K562 (cell line): ENCODE measurements around the gene HSD17B11. TPM values are rescaled to one million over a fixed set of nuclear protein-coding genes. Genes with fewer than 3 reads are reported as not detected.

ENCODE experiments used
- ATF1 ChIP-seq, 2 experiments: fragments of 450-650 bp in 1 of 2; IDR thresholded peaks; 2 replicates each; pipeline ENCODE4 v1.6.1; 2016; ENCODE audit warnings: missing compliant biosample characterization in 1 of 2, missing genetic modification characterization in 1 of 2
- BCL6 ChIP-seq: fragments of 250-450 bp; sonication (Bioruptor Pico); IDR thresholded peaks from 2 replicates; pipeline ENCODE4 v1.4.0; 2020
- E2F6 ChIP-seq, 2 experiments: IDR thresholded peaks; 2 replicates each; pipeline ENCODE4 v1.6.1; 2011; ENCODE audit warnings: borderline replicate concordance in 1 of 2, control low read depth in 1 of 2, low read depth in 1 of 2, low read length in 1 of 2, mild to moderate bottlenecking in 1 of 2, mixed read lengths in 1 of 2, moderate library complexity in 1 of 2; ENCODE audit not compliant: insufficient read depth in 1 of 2, insufficient read length in 1 of 2, poor library complexity in 1 of 2, severe bottlenecking in 1 of 2; ENCODE audit errors: extremely low read depth in 1 of 2
- FOXA3 ChIP-seq, 2 experiments: fragments of 450-650 bp in 1 of 2; sonication (generic) in 1 of 2; formaldehyde crosslinking; IDR thresholded peaks in 1 of 2; conservative IDR thresholded peaks in 1 of 2; 2 replicates each; pipeline versions ENCODE4 v1.4.0 to v1.8.0; 2020 to 2022; ENCODE audit warnings: mild to moderate bottlenecking in 2 of 2, missing genetic modification reagents in 1 of 2
- FOXK2 ChIP-seq, 2 experiments: fragments of 450-650 bp; IDR thresholded peaks in 1 of 2; conservative IDR thresholded peaks in 1 of 2; 2 replicates each; pipeline ENCODE4 v1.6.1; 2016; ENCODE audit warnings: low read depth in 2 of 2, mild to moderate bottlenecking in 1 of 2
- GABPB2 ChIP-seq: fragments of 250-450 bp; sonication (Bioruptor Pico); conservative IDR thresholded peaks from 2 replicates; pipeline ENCODE4 v1.5.1; 2021; ENCODE audit warnings: mild to moderate bottlenecking
- HNRNPH1 ChIP-seq: fragments of 200-400 bp; formaldehyde crosslinking; optimal IDR thresholded peaks from 2 replicates; pipeline ENCODE3; 2017; ENCODE audit warnings: low read depth, mild to moderate bottlenecking, low read length, moderate library complexity
- JUN ChIP-seq, 2 experiments: sonication (generic) in 1 of 2; formaldehyde crosslinking in 1 of 2; IDR thresholded peaks; 2 replicates each; pipeline versions ENCODE4 v1.6.1 to v1.8.0; 2012 to 2022; ENCODE audit warnings: borderline replicate concordance in 2 of 2, mild to moderate bottlenecking in 2 of 2, improper control_type of control experiment in 1 of 2, low read depth in 1 of 2, low read length in 1 of 2, missing genetic modification reagents in 1 of 2
- JUND ChIP-seq, 2 experiments: IDR thresholded peaks; 2 replicates in 1 of 2; 3 replicates in 1 of 2; pipeline ENCODE4 v1.6.1; 2011; ENCODE audit warnings: borderline replicate concordance in 2 of 2, low read depth in 2 of 2, low read length in 2 of 2, improper control_type of control experiment in 1 of 2, missing biosample characterization in 1 of 2, missing genetic modification characterization in 1 of 2, missing genetic modification reagents in 1 of 2
- MNT ChIP-seq, 2 experiments: fragments of 450-650 bp; conservative IDR thresholded peaks; 2 replicates each; pipeline ENCODE4 v1.6.1; 2017; ENCODE audit warnings: mild to moderate bottlenecking in 2 of 2, moderate library complexity in 2 of 2
- MTF1 ChIP-seq: fragments of 250-450 bp; sonication (Bioruptor Pico); IDR thresholded peaks from 2 replicates; pipeline ENCODE4 v1.9.0; 2021; ENCODE audit warnings: moderate library complexity, mild to moderate bottlenecking, inconsistent platforms, borderline replicate concordance
- NONO ChIP-seq, 2 experiments: fragments of 200-400 bp in 1 of 2; fragments of 450-650 bp in 1 of 2; formaldehyde crosslinking in 1 of 2; IDR thresholded peaks; 2 replicates each; pipeline ENCODE4 v1.6.1; 2017; ENCODE audit warnings: low read depth in 2 of 2, mild to moderate bottlenecking in 2 of 2, moderate library complexity in 2 of 2, low read length in 1 of 2
- NRF1 ChIP-seq, 2 experiments: fragments of 450-650 bp; IDR thresholded peaks in 1 of 2; conservative IDR thresholded peaks in 1 of 2; 2 replicates each; pipeline ENCODE4 v1.6.1; 2014; ENCODE audit warnings: mild to moderate bottlenecking in 2 of 2
- RNF2 ChIP-seq: sonication (generic); IDR thresholded peaks from 2 replicates; pipeline ENCODE4 v1.6.1; 2016
- SETDB1 ChIP-seq: IDR thresholded peaks from one replicate; pipeline ENCODE4 v1.6.1; 2012; ENCODE audit warnings: low read length, control low read depth, inconsistent platforms
- TAF7 ChIP-seq: fragments of 450-650 bp; IDR thresholded peaks from 2 replicates; pipeline ENCODE4 v1.6.1; 2016; ENCODE audit warnings: missing genetic modification characterization, missing compliant biosample characterization
- TBP ChIP-seq: optimal IDR thresholded peaks from 2 replicates; pipeline ENCODE3; 2011; ENCODE audit warnings: low read depth, low read length, improper control_type of control experiment
- TCF7 ChIP-seq: sonication (generic); IDR thresholded peaks from 2 replicates; pipeline ENCODE4 v1.6.1; 2016; ENCODE audit warnings: antibody characterized with exemption, borderline replicate concordance
- UBTF ChIP-seq, 2 experiments: IDR thresholded peaks; 2 replicates each; pipeline ENCODE4 v1.6.1; 2012; ENCODE audit warnings: improper control_type of control experiment in 2 of 2, low read depth in 2 of 2, low read length in 2 of 2, borderline replicate concordance in 1 of 2
- ZBTB7A ChIP-seq: IDR thresholded peaks from 2 replicates; pipeline ENCODE4 v1.6.1; 2011; ENCODE audit warnings: low read depth, mild to moderate bottlenecking, low read length, moderate library complexity, borderline replicate concordance; ENCODE audit not compliant: control insufficient read depth
- polyA plus RNA-seq, 8 experiments: library from polyadenylated mRNA; depleted of rRNA in 4 of 8; stranded (reverse) in 5 of 8; unstranded in 3 of 8; fragments of >200 nt; fragmentation: Nextera tagmentation in 2 of 8; fragmentation: Illumina TruSeq in 1 of 8; extraction: Ambion mirVana in 2 of 8; extraction: Trizol in 1 of 8; gene quantifications; 2 replicates each; pipeline versions ENCODE4 v1.2.1 to v1.2.3, GENCODE V29; 2011 to 2014; ENCODE audit warnings: inconsistent platforms in 1 of 8, missing spikeins in 1 of 8
- total RNA-seq, 7 experiments: library from RNA; depleted of rRNA in 6 of 7; stranded (reverse); fragments of >200 nt in 6 of 7; fragmentation: Illumina TruSeq in 2 of 7; extraction: Trizol in 2 of 7; gene quantifications; 2 replicates each; pipeline versions ENCODE4 v1.2.1 to v1.2.3, GENCODE V29; 2011 to 2021; ENCODE audit warnings: low replicate concordance in 1 of 7

HSD17B11 gene
- total and polyA plus RNA-seq, 9 of the 15 experiments (the other 6 are each of a cell fraction or from before 2014, with no cell fraction given) = 26.0 to 108 (median 81.0) TPM

GRCh38 chr4:87390891-87391575 is at the start of gene HSD17B11 (continued):
- TF ChIP-seq E2F6 (IDR thresholded peaks at IDR 0.05; ENCODE audit: borderline replicate concordance in 1 of 2, extremely low read depth in 1 of 2, insufficient read depth in 1 of 2, insufficient read length in 1 of 2, low read depth in 1 of 2, low read length in 1 of 2, poor library complexity in 1 of 2, severe bottlenecking in 1 of 2) (peak; percentile 44 to 56), TAF7 (tag) (peak; percentile 70), NRF1 (conservative IDR thresholded peaks at IDR 0.05 in 1 of 2, IDR thresholded peaks at IDR 0.05 in 1 of 2) (peak; percentile 88 to 90), JUN (IDR thresholded peaks at IDR 0.05; ENCODE audit: borderline replicate concordance, low read depth, low read length) (no peak), JUN (CRISPR knock-in tag; IDR thresholded peaks at IDR 0.05; ENCODE audit: borderline replicate concordance) (no peak), UBTF (IDR thresholded peaks at IDR 0.05; ENCODE audit: borderline replicate concordance in 1 of 2, low read depth in 2 of 2, low read length in 2 of 2) (peak; percentile 62 to 96; a peak in 3 of 4 replicates), FOXA3 (CRISPR knock-in tag; conservative IDR thresholded peaks at IDR 0.05 in 1 of 2, IDR thresholded peaks at IDR 0.05 in 1 of 2) (no peak), JUND (IDR thresholded peaks at IDR 0.05; ENCODE audit: borderline replicate concordance, low read depth, low read length) (peak; percentile 60; the same call in 1 of the 2 replicates), JUND (tag; IDR thresholded peaks at IDR 0.05; ENCODE audit: borderline replicate concordance, low read depth, low read length) (0 out of 3 replicates have a peak, but pooled peaks have one; percentile 8), TBP (peak; percentile 80), NONO (IDR thresholded peaks at IDR 0.05; ENCODE audit: low read depth in 2 of 2, low read length in 1 of 2) (no peak; a peak in 1 of 4 replicates), MTF1 (no peak), MNT (conservative IDR thresholded peaks at IDR 0.05) (peak; percentile 68 to 80), TCF7 (0 out of 2 replicates have a peak, but pooled peaks have one; percentile 61), ATF1 (CRISPR knock-in tag; IDR thresholded peaks at IDR 0.05) (no peak), ATF1 (tag; IDR thresholded peaks at IDR 0.05) (peak; percentile 69), GABPB2 (CRISPR knock-in tag) (no peak), SETDB1 (peak; percentile 40), HNRNPH1 (no peak), FOXK2 (conservative IDR thresholded peaks at IDR 0.05 in 1 of 2, IDR thresholded peaks at IDR 0.05 in 1 of 2; ENCODE audit: low read depth in 2 of 2) (peak; percentile 60 to 69; a peak in 3 of 4 replicates), RNF2 (peak; percentile 72), BCL6 (CRISPR knock-in tag) (no peak), ZBTB7A (0 out of 2 replicates have a peak, but pooled peaks have one; percentile 22)
